Kasumi-1 (cell line): Measurements from ENCODE around the gene ZNF143.

Experiments used
- DNase-seq, 2 experiments: peaks; one replicate each; lab custom pipeline; 2025; lab: John Stamatoyannopoulos, UW

The ZNF143 gene

DNA sequence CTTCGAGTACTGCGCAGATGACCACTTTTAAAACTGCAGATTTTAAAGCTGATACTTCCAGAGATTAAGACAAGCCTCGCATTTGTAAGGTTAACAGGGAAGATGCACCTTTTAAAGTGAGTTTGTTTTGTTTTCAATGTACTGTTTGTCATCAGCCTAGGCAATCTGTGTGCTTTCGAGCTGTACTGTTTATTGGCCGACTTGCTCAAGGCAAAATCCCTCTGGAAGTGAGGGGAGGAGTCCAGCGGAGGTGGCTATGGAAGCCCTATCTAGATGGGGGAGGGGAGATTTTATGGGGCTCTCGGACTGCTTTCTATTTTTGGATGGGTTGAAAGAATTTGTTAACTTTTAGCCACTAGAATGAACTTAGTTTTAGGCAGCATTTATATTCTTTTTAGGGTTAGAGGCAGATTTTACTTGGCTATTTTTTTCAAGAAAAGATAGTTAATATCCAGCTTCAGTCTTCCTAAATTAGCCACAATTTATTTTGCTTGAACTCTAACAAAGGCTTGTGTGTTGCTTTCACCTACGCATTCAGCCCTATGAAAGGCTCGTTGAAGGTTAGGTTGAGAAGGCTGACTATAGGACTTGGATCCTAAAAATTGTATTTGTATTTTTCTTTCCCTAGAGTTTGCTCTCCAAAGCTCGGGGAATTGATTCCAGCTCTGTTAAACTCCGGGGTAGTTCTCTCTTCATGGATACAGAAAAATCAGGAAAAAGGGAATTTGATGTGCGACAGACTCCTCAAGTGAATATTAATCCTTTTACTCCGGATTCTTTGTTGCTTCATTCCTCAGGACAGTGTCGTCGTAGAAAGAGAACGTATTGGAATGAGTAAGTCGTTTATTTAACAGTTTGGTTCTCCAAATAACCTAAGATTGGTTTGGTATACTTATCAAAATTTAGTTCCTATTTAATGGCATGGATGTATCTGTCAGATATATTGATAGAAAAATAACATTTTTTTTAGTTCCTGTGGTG, 114.7 kb downstream of the ZNF143 start:
- peak; percentile 47 to 65 for DNase-seq

- DNase-seq, result no peak
Measured at GRCh38 chr11:9576701-9577381, 116.0 kb downstream of the ZNF143 start.

DNA sequence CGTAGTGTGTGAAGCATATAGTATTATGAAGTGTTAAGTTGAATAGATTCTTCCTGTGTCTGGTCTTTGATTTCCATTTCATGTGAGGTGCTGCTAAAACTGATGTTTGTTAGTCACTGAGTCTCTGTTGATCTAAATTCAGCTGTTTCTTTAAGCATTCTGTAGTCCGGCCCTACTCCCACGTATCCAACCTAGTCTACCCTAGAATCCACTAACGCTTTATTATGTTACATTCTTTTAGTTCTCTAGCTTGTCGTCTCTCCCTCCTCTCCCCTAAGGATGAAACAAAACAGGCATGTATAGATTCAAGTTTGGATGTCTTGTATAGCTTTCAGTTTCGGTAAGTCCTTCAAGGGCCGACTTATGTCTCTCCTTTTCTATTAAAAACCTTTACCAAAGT, 116.7 kb downstream of the ZNF143 start:
- DNase-seq, result no peak
